AG04449 (cell line): ENCODE measurements around the gene RABEP2.

Experiments used
- CTCF ChIA-PET: fragments of 350-600 bp; formaldehyde crosslinking; extraction: SDS; loops from one replicate; lab custom pipeline; 2021; ENCODE audit warnings: antibody characterized with exemption; lab: Yijun Ruan, JAX
- POLR2A ChIA-PET: fragments of 400-600, 350-600 bp; formaldehyde crosslinking; extraction: SDS; loops from one replicate; lab custom pipeline; 2020; ENCODE audit warnings: antibody characterized with exemption, inconsistent platforms; lab: Yijun Ruan, JAX
- DNase-seq: peaks from one replicate; pipeline ENCODE4 v3.0.0-alpha.2; 2010; ENCODE audit warnings: low read depth, low spot score
- H3K4me3 ChIP-seq: 2 replicates; pipeline ENCODE4 v1.5.1; 2011; ENCODE audit warnings: low read depth, mild to moderate bottlenecking, control low read depth, low read length
- CTCF ChIP-seq: IDR thresholded peaks from one replicate; pipeline ENCODE4 v1.5.1; 2011; ENCODE audit warnings: mild to moderate bottlenecking, moderate library complexity, low read length, control low read depth, inconsistent platforms; ENCODE audit not compliant: insufficient read depth; ENCODE audit errors: missing control alignments

Gene RABEP2

GRCh38 chr16:28910086-28911031 is 14.7 kb downstream of the RABEP2 start:
- H3K4me3 ChIP-seq = no peak overlapping the region
- TF ChIP-seq CTCF = no peak
- DNase-seq = no peak
- CTCF ChIA-PET = interaction anchor here (1.3 kb wide), 1 partner anchor 35 kb away, joined by 3 read pairs; no protein-coding TSS in a partner anchor
- POLR2A ChIA-PET = interaction anchor here (0.7 kb wide), 1 partner anchor 14 kb away, joined by 3 read pairs; no protein-coding TSS in a partner anchor

- ChIA-PET CTCF (no interaction called here), POLR2A (no interaction called here)
- no peak for TF ChIP-seq CTCF
- H3K4me3 ChIP-seq = no peak overlapping the region
- DNase-seq = no peak
Observed at GRCh38 chr16:28905800-28906372, 19.2 kb downstream of the RABEP2 start.

- no peak overlapping the region for H3K4me3 ChIP-seq
- no peak for DNase-seq
- TF ChIP-seq CTCF = no peak
- ChIA-PET POLR2A (no interaction called here), CTCF (no interaction called here)
Observed at GRCh38 chr16:28905229-28905754, 19.7 kb downstream of the RABEP2 start.

GRCh38 chr16:28904828-28905227 is 20.2 kb downstream of the RABEP2 start:
- ChIA-PET CTCF (no interaction called here), POLR2A (no interaction called here)
- TF ChIP-seq CTCF = no peak
- no peak for DNase-seq
- no peak overlapping the region for H3K4me3 ChIP-seq

GRCh38 chr16:28904363-28904762 is 20.7 kb downstream of the RABEP2 start:
- TF ChIP-seq CTCF = no peak
- DNase-seq = no peak
- POLR2A ChIA-PET = no interaction called here
- CTCF ChIA-PET = no interaction called here
- H3K4me3 ChIP-seq = no peak overlapping the region
